CD4-positive, alpha-beta T cell treated with Interleukin-2 at 100 ng/mL for 4 hours (primary cell): ENCODE results near the gene S100P.
"Not testable (repeated sequence)": the region's sequence is repeated elsewhere in the genome, so short reads cannot be mapped to it uniquely, and the experiment has no call there.

ENCODE experiments used
- DNase-seq: peaks from one replicate; pipeline ENCODE4 v3.0.0-alpha.2; 2020; ENCODE audit warnings: low spot score

S100P gene

DNA sequence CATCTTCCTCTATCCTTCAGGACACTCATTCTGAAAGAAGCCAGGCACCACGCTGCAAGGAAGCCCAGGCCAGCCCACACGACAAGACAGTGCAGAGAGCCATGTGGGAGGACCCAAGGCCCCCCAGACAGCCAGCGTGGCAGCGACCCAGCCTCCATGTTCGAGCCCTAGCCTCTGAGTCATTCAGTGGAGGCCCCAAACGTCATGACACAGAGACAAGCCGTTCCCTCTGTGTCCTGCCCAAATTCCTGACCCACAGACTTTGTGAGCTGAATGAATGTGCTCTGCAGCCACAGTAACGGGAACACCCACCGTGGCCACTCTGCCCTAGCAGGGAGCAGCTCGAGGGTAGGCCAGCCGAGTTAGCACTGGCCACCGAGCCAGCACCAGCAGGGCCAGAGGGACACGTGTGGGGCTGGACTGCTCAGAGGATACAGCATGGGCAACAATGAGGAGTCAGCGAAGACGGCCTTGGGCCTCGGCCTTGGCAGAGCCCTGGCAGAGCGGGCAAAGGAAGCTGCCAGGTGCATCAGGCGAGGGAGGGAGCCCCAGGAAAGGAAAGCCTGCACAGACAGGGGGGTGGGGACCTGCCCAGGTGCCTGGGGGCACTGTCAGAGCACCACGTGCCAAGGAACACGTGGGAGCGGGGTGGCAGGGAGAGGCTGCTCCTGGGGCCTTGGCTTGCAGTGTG, 30.9 kb downstream of the S100P start:
- no peak for DNase-seq

DNA sequence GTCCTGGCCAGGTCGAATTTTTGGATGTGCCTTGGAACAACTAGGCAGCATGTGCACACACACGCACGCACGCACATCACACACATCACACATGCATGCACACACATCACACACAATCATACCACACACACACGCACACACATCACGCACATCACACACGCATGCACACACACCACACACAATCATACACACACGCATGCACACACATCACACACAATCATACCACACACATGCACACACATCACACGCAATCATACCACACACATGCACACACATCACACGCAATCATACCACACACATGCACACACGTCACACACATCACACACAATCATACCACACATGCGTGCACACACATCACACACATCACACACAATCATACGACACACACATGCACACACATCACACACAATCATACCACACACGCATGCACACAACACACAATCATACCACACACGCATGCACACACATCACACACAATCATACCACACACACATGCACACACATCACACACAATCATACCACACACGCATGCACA, 31.8 kb downstream of the S100P start:
- not testable (repeated sequence) for DNase-seq

DNA sequence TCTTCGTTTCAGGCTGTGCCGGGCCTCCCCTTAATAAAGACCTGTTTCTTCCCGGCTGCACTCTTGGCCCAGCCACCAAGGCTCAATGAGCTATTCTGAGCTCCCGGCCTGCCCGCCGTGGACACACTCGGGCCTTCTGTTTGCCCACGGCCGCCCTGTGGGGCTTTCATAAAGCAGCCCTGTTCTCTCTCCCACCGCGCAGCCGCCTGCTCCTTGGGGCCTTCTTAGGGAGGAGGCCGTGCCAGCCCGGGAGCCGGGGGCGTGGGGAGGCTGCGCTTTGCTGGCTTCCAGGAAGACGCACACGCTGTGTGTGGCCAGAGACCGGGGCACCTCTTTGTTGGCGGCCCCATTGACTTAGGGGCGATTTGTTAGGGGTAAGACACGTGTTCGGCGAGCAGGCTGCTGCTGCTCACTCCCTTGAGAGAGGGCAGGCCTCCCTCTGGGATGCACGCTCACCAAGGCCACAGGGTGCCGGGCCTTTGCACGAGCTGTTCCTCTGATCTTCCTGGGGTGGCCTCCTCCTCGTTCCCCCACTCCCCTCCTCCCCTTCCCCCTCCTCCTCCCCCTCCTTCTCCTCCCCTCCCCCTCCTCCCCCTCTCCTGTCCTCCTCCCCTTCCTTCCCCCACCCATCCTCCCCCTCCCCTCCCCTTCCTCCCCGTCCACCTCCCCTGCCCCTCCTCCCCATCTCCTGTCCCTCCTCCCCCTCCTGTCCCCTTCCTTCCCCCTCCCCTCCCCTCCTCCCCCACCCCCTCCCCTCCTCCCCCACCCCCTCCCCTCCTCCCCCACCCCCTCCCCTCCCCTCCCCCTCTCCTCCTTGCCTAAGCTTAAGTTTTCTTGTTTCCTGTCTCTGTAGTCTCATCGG, 33.6 kb downstream of the S100P start:
- no peak for DNase-seq

DNA sequence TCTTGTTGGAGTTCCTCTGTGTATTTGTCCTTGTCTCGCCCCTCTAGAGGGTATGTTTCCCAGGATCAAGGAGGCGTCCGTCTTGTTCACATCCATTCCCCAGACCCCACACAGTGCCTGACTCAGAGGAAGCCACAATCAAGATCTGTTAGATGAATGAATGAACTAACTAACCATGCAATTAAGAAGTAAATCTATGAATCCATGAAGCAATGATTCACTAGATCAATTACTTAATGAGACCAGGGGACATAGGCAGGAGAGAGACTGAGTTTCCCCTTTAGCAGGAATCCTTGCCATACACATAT, 34.2 kb downstream of the S100P start:
- no peak for DNase-seq

DNA sequence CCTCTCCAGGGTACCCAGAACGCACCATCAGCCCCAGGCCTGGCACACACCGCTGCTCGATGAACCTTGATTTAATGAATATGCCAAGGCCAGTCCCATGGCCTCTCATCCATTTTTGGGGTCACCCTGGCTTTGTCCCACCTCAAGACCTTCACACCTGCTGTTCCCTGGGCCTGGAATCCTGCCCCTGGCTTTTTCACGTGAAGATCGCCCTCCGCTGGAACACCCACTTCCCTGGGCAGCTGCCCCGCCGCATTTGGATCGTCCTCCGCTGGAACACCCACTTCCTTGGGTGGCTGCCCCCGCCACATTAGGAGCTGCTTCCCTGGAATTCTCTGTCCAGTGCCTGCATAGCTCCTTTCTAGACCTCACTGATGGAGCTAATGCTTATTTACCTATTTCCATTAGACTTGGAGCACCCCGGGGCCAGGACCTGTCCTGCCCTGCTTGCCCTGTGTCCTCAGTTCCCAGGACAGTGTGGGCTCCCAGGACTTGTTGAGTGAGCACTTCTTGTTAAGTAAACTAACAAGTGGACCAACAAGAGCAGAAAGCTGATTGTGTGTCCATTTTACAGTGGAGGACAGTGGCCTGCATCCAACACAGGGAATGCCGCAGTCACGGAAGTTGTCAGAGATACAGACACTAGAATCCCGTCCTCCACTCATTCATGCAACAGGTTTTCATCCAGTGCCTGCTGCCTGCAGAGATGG, 34.8 kb downstream of the S100P start:
- no peak for DNase-seq

DNA sequence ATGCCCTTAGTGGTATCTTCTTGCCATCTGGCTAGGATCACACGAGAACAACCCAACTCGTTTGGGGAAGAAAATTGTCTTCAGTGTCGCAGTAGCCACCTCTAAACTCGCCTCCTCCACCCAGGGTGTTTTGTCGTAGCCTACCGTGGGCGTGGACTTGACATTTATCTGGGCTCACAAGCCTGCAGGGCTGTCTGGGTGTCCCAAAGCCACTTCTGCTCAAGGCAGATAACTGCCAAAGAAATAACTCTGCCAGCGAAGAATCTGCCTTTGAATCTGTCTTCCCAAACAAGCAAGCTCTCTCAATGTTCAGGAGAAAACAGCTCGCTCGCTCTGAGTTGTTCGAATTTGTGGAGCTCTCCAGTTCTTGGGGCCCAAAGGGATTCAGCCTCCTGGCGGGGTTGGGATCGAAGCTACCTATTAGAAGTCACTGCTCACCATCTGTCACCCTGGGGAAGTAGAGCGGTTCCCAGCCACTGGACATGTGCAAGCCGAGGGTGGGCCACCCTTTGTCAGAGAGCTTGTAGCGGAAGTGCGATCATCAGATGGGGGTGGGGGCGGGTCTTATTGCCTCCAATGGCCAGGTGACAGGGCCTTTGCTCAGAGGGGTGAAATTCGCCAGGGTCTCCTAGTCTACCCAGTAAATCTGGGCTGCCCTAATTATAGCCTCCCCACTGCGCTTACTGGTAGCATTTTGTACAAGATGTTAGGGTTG, 37.1 kb downstream of the S100P start:
- no peak for DNase-seq

DNA sequence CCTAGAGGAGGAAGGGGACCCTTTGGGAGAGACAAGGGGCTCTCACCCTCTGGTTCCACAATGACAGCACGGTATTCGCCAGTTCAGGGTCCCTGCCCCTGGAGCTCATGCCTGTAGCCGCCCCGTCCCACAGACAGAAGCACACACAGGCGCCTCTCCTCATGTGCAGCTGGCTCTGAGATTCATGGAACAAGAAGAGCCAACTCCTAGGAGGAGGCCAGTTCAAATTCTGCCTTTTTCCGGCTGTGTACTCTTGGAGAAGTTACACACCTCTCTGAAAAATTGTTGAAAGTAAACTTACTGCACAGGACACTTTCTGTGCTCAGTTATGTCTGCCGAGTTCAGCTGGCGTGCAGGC, 37.6 kb downstream of the S100P start:
- no peak for DNase-seq

DNA sequence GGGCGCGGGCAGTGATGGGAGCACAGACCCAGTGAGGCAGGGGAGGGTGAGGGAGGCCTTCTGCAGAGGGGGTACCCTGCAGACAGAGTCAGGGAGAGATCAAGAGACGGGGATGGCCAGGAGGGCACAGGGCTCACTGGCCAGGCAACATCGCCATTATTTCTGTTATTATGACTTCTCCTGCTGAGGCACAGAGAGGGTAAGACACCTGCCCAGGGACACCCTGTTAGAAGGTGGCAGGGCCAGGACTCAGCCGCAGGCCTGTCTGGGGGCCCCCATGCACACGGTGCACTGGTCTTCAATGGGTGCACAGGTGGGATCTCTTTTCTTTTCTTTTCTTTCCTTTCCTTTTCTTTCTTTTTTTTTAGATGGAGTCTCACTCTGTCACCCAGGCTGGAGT, 38.1 kb downstream of the S100P start:
- DNase-seq = no peak

DNA sequence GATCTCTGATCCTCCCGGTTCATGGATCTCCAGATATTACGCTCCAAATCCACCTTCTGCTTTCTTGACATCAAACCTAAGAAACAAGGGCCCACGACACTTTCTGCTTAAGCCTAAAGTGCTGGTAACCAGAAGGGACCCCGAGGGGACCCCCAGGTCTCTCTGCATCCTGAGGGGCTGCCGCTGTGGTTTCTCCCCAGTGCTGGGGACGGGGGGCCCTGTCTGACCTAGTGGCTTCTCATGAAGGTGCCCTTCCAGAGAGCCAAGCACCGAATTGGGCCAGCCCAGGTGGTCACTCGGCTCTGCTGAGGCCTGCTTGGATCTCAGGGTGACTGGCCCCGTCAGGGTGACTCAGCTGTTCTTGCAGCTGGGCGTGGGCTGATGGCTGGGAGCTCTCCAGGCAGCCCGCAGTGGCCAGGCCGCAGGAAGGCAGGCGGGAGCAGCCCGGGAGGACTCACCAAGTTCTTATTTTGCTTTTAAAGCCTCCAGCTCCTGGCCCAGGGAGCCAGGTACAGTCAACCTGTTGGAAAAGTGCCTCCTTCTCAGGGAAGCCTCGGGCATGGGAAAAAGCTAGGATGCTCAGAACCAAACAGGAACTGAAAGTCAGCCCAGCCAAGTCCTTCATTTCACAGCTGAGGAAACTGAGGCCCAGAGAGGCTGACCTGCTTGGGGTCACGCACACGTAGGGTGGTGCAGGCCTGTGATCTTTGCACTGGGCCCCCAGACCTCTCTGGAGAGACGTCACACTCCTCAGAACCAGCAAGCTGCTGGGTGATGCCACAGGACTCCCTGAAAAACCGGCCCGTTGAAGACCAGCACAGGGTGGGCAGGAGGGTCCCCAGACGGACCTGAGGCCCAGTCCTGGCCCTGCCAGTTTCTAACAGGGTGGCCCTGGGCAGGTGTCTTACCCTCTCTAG, 39.0 kb downstream of the S100P start:
- DNase-seq = no peak

DNA sequence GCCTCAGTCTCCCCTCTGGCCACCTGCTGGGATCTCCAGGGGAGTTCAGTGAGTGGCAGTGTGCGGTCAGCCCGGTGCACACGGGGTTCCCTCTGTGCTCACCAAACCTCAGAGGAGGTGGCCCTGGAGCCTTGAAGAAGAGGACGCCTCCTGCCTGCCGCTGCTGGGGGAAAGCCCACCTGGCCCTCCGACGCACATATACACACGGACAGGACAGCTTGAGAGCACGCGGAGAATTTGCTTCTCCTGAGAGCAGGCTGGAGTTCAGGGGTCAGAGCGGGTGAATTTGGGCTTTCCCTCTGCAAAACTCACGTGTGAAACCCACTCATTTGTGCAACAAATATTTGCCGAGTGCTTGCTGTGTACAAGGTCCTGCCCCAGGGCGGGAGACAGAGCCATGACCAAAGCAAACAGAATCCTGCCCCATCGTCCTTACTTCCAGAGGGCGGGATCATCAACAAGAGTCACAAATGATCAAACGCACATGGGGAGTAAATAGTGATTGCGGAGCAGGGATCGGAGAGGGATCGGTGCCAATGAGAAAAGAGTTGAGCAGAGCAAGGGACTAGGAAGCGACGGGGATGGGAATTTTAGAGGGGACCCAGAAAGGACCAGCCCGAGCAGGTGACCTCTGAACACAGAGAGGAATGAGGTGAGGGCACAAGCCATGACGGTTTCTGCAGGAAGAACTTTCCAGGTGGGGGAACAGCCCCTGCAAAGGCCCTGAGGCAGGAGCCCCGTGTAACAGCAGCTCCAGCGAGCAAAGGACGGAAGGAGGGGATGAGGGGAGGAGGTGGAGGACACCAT, 39.9 kb downstream of the S100P start:
- no peak for DNase-seq

DNA sequence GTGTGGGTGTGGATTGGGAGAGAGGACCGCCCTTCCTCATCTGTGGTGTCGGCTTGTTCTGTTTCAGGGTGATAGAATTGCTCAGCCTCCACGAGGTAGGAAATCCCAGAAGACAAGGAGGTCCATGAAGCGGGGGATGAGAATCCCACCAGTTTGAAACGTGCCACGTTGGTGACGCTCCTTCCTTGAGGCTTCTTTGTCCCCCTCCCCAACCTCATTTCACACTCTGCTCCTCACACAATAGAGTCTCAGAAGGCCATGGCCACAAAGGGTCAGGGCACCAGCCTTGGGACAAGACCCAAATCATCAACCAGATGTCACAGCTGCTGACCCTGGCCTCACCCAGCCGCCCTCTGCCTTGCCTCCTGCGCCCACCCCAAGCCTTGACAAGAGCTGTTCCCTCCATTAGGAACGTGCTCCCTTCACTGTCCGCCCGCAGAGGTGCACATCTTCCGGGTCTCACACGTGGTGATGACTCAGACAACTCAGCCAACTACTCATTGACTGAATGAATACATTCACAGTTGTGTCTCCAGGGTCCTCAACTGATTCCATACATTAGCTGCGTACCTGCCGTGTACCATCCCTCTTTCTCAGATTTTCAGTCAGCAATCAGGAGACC, 40.6 kb downstream of the S100P start:
- no peak for DNase-seq

DNA sequence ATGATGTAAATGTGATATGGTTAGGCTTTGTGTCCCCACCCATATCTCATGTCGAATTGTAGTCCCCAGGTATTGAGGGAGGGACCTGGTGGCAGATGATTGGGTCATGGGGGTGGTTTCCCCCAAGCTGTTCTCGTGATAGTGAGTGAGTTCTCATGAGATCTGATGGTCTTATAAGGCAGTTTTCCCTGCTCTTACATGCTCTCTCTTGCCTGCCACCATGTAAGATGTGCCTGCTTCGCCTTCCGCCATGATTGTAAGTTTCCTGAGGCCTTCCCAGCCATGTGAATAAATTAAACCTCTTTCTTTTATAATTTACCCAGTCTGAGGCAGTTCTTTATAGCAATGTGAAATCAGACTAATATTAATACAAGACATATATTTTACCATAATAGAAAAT, 46.2 kb downstream of the S100P start:
- DNase-seq = no peak

DNA sequence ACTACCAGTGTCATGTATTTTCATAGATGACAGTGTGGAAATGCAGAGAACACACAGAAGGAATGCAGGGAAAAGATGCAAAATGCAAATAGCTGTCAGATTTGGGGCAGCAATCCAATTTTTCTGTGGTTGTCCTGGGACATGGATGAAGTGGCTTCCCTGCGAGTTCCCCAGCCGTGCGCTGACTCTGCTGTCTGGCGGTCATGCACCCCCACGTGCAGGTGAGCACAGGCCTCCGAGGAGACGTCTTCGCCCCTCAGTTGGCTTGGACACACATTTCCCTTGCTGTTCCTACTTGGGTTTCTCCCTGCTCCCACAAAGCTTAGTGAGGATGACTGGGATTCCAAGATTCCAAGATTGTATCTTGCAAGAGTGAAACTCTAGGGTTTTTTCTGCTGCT, 46.7 kb downstream of the S100P start:
- no peak for DNase-seq

DNA sequence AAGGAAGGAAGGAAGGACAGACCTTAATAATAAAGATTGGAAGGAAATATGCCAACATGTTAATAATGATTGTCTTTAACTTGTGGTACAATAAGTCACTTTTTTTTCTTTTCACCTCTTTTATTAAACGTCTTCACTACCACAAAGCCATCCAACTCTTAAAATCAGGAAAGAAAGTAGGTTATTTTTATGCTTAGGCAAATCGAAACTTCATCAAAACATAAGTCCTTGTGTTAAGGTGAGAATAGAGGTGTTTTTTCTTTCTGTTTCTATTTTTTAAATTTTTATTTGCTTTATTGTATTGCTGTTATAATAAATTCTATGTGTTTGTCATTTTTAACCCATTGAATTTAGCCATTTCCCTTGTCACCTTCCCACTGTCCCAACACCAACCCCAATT, 48.8 kb downstream of the S100P start:
- DNase-seq = no peak

DNA sequence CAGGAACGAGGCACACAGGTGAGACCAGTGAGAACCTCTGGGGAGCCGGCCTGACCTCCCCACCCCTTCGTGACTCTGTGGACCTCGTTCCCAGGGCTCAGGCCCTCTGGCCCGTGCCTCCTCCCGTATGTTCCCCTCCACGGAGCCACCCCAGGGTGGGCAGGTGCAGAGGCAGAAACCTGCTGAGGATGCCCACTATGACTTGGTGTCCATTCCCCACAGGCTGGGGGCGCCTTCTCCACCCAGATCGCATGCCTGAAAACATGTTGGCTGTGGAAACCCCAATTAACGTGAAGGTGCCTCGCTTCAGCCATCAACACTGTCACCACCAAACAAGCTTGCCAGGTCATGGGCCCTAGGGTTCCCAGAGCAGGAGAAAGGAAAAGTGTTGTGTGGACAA, 49.3 kb downstream of the S100P start:
- DNase-seq = no peak
